Activated CD4-positive, alpha-beta T cell treated with anti-CD3 and anti-CD28 coated beads, Interleukin-2, amount 10 ng/mL, durations not matched to agents 7 days and 5 days (primary cell): Measurements from ENCODE around the gene FHIT. TPM values are rescaled to one million over a fixed set of nuclear protein-coding genes. Genes with fewer than 3 reads are reported as not detected.
"Not testable (repeated sequence)": the region's sequence is repeated elsewhere in the genome, so short reads cannot be mapped to it uniquely, and the experiment has no call there.

Experiments
- CTCF ChIA-PET: fragments of 350-600 bp; sonication (Branson Sonifier 250); formaldehyde crosslinking; loops from one replicate; lab custom pipeline; 2021; ENCODE audit warnings: antibody characterized with exemption; lab: Charles Lee
- POLR2A ChIA-PET: fragments of 350-600 bp; sonication (Branson Sonifier 250); formaldehyde crosslinking; loops from one replicate; lab custom pipeline; 2021; ENCODE audit warnings: antibody characterized with exemption; lab: Charles Lee
- DNase-seq: peaks from one replicate; pipeline ENCODE4 v3.0.0-alpha.2; 2020
- H3K27ac Mint-ChIP-seq: one replicate; pipeline ENCODE4 v1.8.0; 2021; ENCODE audit warnings: mild to moderate bottlenecking, moderate library complexity, mixed read lengths
- H3K27me3 Mint-ChIP-seq: one replicate; pipeline ENCODE4 v1.8.0; 2021; ENCODE audit warnings: mixed read lengths
- H3K36me3 Mint-ChIP-seq: one replicate; pipeline ENCODE4 v1.8.0; 2021; ENCODE audit warnings: low read depth, mixed read lengths
- H3K4me1 Mint-ChIP-seq: one replicate; pipeline ENCODE4 v1.8.0; 2021; ENCODE audit warnings: mixed read lengths
- H3K4me3 Mint-ChIP-seq: one replicate; pipeline ENCODE4 v1.8.0; 2021; ENCODE audit warnings: mild to moderate bottlenecking, moderate library complexity, mixed read lengths
- H3K9me3 Mint-ChIP-seq: one replicate; pipeline ENCODE4 v1.8.0; 2021; ENCODE audit warnings: mixed read lengths
- total RNA-seq, 2 experiments: library from RNA; stranded (reverse); gene quantifications; one replicate each; pipeline ENCODE4 v1.2.3, GENCODE V29; 2021

Gene FHIT
- total RNA-seq, 2 experiments from 2014 or later = 39.4 to 41.2 TPM

GRCh38 chr3:61222467-61222866 lies 28.8 kb downstream of the FHIT start:
- DNase-seq = no peak
- no peaks in the 10 kb centered on the region for H3K36me3 Mint-ChIP-seq
- H3K4me3 Mint-ChIP-seq = no peak overlapping the region
- no peak overlapping the region for H3K27ac Mint-ChIP-seq
- ChIA-PET CTCF (no interaction called here), POLR2A (no interaction called here)
- no peaks in the 10 kb centered on the region for H3K4me1 Mint-ChIP-seq
- H3K27me3 Mint-ChIP-seq = no peaks in the 10 kb centered on the region
- H3K9me3 Mint-ChIP-seq = peaks cover 3% of the 10 kb centered on the region

- no peak for DNase-seq
- POLR2A ChIA-PET = no interaction called here
- Mint-ChIP-seq H3K27ac (no peak overlapping the region), H3K4me1 (no peaks in the 10 kb centered on the region), H3K36me3 (no peaks in the 10 kb centered on the region), H3K4me3 (no peak overlapping the region), H3K9me3 (peaks cover 8% of the 10 kb centered on the region), H3K27me3 (no peaks in the 10 kb centered on the region)
- CTCF ChIA-PET = no interaction called here
Measured at GRCh38 chr3:61221759-61222362, 29.4 kb downstream of the FHIT start.

GRCh38 chr3:61218504-61218903 lies 32.7 kb downstream of the FHIT start:
- no peaks in the 10 kb centered on the region for H3K4me1 Mint-ChIP-seq

GRCh38 chr3:61216171-61216570 lies 35.1 kb downstream of the FHIT start:
- DNase-seq, H3K27me3 Mint-ChIP-seq, POLR2A ChIA-PET, CTCF ChIA-PET, H3K27ac Mint-ChIP-seq, H3K36me3 Mint-ChIP-seq, H3K4me1 Mint-ChIP-seq, H3K4me3 Mint-ChIP-seq: not testable (repeated sequence)
- H3K9me3 Mint-ChIP-seq = peaks cover 15% of the 10 kb centered on the region

More at GRCh38 chr3:61218504-61218903, 32.7 kb downstream of the FHIT start:
- no peaks in the 10 kb centered on the region for H3K36me3 Mint-ChIP-seq
- CTCF ChIA-PET = no interaction called here
- peaks cover 11% of the 10 kb centered on the region for H3K9me3 Mint-ChIP-seq
- H3K27ac Mint-ChIP-seq = no peak overlapping the region
- no peak for DNase-seq
- H3K4me3 Mint-ChIP-seq = no peak overlapping the region
- H3K27me3 Mint-ChIP-seq = no peaks in the 10 kb centered on the region
- POLR2A ChIA-PET = no interaction called here

DNA sequence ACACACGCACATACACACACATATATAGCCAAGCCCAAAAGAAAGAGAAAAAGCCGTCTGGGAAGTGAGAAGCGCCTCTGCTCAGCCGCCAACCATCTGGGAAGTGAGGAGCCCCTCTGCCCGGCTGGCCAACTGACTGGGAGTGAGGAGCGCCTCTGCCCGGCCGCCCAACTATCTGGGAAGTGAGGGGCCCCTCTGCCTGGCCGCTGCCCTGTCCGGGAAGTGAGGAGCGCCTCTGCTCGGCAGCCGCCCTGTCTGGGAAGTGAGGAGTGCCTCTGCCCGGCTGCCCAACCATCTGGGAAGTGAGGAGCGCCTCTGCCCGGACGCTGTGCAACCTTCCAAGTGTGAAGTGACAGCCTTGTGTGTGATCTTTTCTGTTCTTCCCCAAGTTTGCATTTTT lies 49.2 kb downstream of the FHIT start:
- no peaks in the 10 kb centered on the region for H3K4me1 Mint-ChIP-seq
- CTCF ChIA-PET = no interaction called here
- no peak overlapping the region for H3K27ac Mint-ChIP-seq

GRCh38 chr3:61201071-61201470 lies 50.2 kb downstream of the FHIT start:
- POLR2A ChIA-PET = no interaction called here
- no peak overlapping the region for H3K4me3 Mint-ChIP-seq

More for the DNA sequence above, 49.2 kb downstream of the FHIT start:
- Mint-ChIP-seq H3K36me3 (no peaks in the 10 kb centered on the region), H3K27me3 (no peaks in the 10 kb centered on the region), H3K9me3 (peaks cover 2% of the 10 kb centered on the region), H3K4me3 (no peak overlapping the region)
- POLR2A ChIA-PET = no interaction called here
- DNase-seq = no peak

DNA sequence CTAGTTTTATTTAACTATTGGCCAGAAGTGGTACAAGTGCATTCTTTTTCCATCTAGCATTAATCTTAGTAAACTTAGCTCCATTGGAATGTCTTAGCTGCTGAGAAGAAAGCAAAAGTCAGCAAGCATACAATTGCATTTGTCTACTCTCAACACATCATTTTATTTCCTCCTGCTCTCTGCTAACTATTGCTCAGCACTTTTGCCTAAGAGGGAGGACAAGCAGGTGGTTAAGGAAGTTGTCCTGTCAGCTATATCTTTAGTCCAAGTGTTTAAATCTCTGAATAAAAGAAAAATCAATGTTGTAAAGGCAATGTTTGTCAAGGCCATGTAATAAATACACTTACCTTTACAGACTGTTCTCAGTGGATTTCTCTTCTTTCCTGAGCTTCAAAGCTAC lies 51.0 kb downstream of the FHIT start:
- ChIA-PET POLR2A (no interaction called here), CTCF (no interaction called here)
- H3K4me1 Mint-ChIP-seq = no peaks in the 10 kb centered on the region
- no peaks in the 10 kb centered on the region for H3K27me3 Mint-ChIP-seq
- DNase-seq = no peak
- no peak overlapping the region for H3K4me3 Mint-ChIP-seq
- H3K36me3 Mint-ChIP-seq = no peaks in the 10 kb centered on the region
- no peak overlapping the region for H3K27ac Mint-ChIP-seq
- H3K9me3 Mint-ChIP-seq = peaks cover 2% of the 10 kb centered on the region

More at GRCh38 chr3:61201071-61201470, 50.2 kb downstream of the FHIT start:
- no peaks in the 10 kb centered on the region for H3K4me1 Mint-ChIP-seq
- DNase-seq = no peak
- H3K36me3 Mint-ChIP-seq = no peaks in the 10 kb centered on the region
- H3K27me3 Mint-ChIP-seq = no peaks in the 10 kb centered on the region
- peaks cover 2% of the 10 kb centered on the region for H3K9me3 Mint-ChIP-seq
- CTCF ChIA-PET = no interaction called here
- H3K27ac Mint-ChIP-seq = no peak overlapping the region

- CTCF ChIA-PET = no interaction called here
Measured at GRCh38 chr3:61199843-61200242, 51.4 kb downstream of the FHIT start.

GRCh38 chr3:61194892-61195538 lies 56.2 kb downstream of the FHIT start:
- Mint-ChIP-seq H3K4me1 (no peaks in the 10 kb centered on the region), H3K27ac (no peak overlapping the region), H3K4me3 (no peak overlapping the region), H3K9me3 (peaks cover 2% of the 10 kb centered on the region), H3K36me3 (no peaks in the 10 kb centered on the region), H3K27me3 (no peaks in the 10 kb centered on the region)
- POLR2A ChIA-PET = no interaction called here
- DNase-seq = no peak
- CTCF ChIA-PET = interaction anchor here (1.0 kb wide), 1 partner anchor 61 kb away, joined by 3 read pairs; no protein-coding TSS in a partner anchor

More at GRCh38 chr3:61199843-61200242, 51.4 kb downstream of the FHIT start:
- Mint-ChIP-seq H3K27me3 (no peaks in the 10 kb centered on the region), H3K36me3 (no peaks in the 10 kb centered on the region), H3K27ac (no peak overlapping the region), H3K4me1 (no peaks in the 10 kb centered on the region), H3K9me3 (peaks cover 2% of the 10 kb centered on the region), H3K4me3 (no peak overlapping the region)
- DNase-seq = no peak
- POLR2A ChIA-PET = no interaction called here

- no peak overlapping the region for H3K4me3 Mint-ChIP-seq
- peaks cover 3% of the 10 kb centered on the region for H3K9me3 Mint-ChIP-seq
- H3K36me3 Mint-ChIP-seq = no peaks in the 10 kb centered on the region
- H3K4me1 Mint-ChIP-seq = no peaks in the 10 kb centered on the region
- H3K27ac Mint-ChIP-seq = no peak overlapping the region
- DNase-seq = no peak
- ChIA-PET CTCF (no interaction called here), POLR2A (no interaction called here)
- no peaks in the 10 kb centered on the region for H3K27me3 Mint-ChIP-seq
Measured at GRCh38 chr3:61192222-61192621, 59.0 kb downstream of the FHIT start.

DNA sequence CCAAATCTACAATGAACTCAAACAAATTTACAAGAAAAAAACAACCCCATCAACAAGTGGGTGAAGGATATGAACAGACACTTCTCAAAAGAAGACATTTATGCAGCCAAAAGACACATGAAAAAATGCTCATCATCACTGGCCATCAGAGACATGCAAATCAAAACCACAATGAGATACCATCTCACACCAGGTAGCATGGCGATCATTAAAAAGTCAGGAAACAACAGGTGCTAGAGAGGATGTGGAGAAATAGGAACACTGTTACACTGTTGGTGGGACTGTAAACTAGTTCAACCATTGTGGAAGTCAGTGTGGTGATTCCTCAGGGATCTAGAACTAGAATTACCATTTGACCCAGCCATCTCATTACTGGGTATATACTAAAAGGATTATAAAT lies 61.0 kb downstream of the FHIT start:
- H3K36me3 Mint-ChIP-seq, CTCF ChIA-PET, DNase-seq, H3K4me1 Mint-ChIP-seq, H3K4me3 Mint-ChIP-seq, H3K27me3 Mint-ChIP-seq, H3K27ac Mint-ChIP-seq, H3K9me3 Mint-ChIP-seq, POLR2A ChIA-PET: not testable (repeated sequence)

DNA sequence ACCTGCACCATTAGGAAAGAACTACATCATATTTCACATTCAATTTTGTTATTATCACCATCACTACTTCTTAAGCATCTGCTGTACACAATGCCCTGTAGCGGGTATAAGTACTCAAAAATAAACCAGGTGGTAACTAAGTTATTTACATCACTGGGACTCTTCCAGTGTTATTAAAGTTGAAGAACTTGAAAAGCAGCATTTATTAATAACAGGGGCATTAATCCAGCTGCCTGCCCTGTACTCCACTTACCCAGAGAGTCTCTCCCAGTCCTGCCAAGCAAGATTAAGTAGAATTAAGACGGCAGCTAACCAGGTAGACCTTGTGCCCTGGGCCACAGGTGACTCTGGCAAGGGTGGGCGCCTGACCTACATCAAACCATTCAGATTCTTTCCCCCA lies 65.2 kb downstream of the FHIT start:
- Mint-ChIP-seq H3K36me3 (no peaks in the 10 kb centered on the region), H3K4me3 (no peak overlapping the region), H3K27me3 (no peaks in the 10 kb centered on the region), H3K9me3 (peaks cover 5% of the 10 kb centered on the region), H3K4me1 (peaks cover 12% of the 10 kb centered on the region), H3K27ac (no peak overlapping the region)
- POLR2A ChIA-PET = no interaction called here
- no peak for DNase-seq
- CTCF ChIA-PET = no interaction called here

DNA sequence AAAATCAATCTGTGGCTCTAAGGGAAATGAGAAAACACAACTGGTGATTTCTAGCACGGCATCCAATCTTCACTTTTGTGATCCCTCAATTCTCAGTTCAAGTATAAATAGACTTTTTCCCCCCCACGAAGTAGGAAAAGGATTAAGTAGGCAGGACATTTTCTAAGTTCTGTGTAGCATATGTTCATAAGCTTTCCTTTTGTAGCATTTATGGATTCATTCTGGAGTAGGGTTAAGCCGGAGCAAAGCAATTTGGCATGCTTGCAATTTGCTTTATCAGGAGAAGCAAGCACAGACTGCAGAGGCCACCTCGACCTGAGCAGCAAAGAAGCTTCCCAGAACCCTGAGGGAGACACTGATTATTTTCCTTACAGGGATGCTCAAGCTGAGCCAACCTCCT lies 66.3 kb downstream of the FHIT start:
- Mint-ChIP-seq H3K27ac (no peak overlapping the region), H3K27me3 (no peaks in the 10 kb centered on the region), H3K4me1 (peaks cover 12% of the 10 kb centered on the region), H3K4me3 (no peak overlapping the region), H3K9me3 (peaks cover 7% of the 10 kb centered on the region), H3K36me3 (no peaks in the 10 kb centered on the region)
- no peak for DNase-seq
- CTCF ChIA-PET = no interaction called here
- POLR2A ChIA-PET = no interaction called here

DNA sequence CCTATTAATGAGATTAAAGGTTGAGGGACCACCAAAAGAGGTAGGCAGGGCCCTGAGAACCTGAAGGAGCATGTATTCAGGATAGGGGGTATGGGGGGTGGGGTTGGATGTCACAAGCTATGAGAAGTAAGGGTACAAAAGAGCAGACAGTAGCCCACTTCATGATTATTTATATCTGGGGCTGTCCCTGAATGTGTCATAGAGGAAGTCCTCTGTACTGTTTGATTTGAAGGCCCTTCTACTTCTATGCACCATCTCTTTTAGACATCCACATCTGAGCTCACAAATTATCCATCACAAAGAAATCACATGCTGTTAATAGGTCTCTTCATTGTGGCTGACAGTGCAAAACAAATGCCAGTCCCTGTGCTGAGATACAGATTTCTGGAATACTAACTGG lies 68.6 kb downstream of the FHIT start:
- Mint-ChIP-seq H3K36me3 (no peaks in the 10 kb centered on the region), H3K27ac (no peak overlapping the region), H3K27me3 (no peaks in the 10 kb centered on the region), H3K4me1 (peaks cover 12% of the 10 kb centered on the region), H3K9me3 (peaks cover 7% of the 10 kb centered on the region), H3K4me3 (no peak overlapping the region)
- DNase-seq = no peak
- ChIA-PET CTCF (no interaction called here), POLR2A (no interaction called here)
